Measurements from ENCODE around the gene NOXRED1. TPM values are rescaled to one million over a fixed set of nuclear protein-coding genes. Genes with fewer than 3 reads are reported as not detected.

The NOXRED1 gene
- total RNA-seq, 1 experiment from 2014 or later, result 0.20 TPM

GRCh38 chr14:77439861-77440260 is 16.5 kb upstream of the NOXRED1 start (continued):
- TF ChIP-seq, protein P1, sequence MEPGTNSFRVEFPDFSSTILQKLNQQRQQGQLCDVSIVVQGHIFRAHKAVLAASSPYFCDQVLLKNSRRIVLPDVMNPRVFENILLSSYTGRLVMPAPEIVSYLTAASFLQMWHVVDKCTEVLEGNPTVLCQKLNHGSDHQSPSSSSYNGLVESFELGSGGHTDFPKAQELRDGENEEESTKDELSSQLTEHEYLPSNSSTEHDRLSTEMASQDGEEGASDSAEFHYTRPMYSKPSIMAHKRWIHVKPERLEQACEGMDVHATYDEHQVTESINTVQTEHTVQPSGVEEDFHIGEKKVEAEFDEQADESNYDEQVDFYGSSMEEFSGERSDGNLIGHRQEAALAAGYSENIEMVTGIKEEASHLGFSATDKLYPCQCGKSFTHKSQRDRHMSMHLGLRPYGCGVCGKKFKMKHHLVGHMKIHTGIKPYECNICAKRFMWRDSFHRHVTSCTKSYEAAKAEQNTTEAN (CRISPR knock-in tag; IDR thresholded peaks at IDR 0.05), result no peak
- no peak for TF ChIP-seq IRF2 (CRISPR knock-in tag; IDR thresholded peaks at IDR 0.05; ENCODE audit: borderline replicate concordance, low read depth)
- no peak for TF ChIP-seq ZNF138 (CRISPR knock-in tag; conservative IDR thresholded peaks at IDR 0.05)
- TF ChIP-seq, protein P2, sequence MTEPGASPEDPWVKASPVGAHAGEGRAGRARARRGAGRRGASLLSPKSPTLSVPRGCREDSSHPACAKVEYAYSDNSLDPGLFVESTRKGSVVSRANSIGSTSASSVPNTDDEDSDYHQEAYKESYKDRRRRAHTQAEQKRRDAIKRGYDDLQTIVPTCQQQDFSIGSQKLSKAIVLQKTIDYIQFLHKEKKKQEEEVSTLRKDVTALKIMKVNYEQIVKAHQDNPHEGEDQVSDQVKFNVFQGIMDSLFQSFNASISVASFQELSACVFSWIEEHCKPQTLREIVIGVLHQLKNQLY (CRISPR knock-in tag; IDR thresholded peaks at IDR 0.05), result no peak
- no peak for TF ChIP-seq ZNF423 (CRISPR knock-in tag; IDR thresholded peaks at IDR 0.05)
- no peak for TF ChIP-seq HMGXB4 (CRISPR knock-in tag; IDR thresholded peaks at IDR 0.05)

- H3K27me3 Mint-ChIP-seq (ENCODE audit: low read depth), result no peaks in the 10 kb centered on the region
- ChIA-PET CTCF (interaction anchor here (0.6 to 0.7 kb wide), 3 partner anchors 19 to 315 kb away, joined by 3 to 4 read pairs (median 3); partner anchors contain the start of gene AHSA1), POLR2A (no interaction called here)
- ATAC-seq, result no peak
- no peak overlapping the region for H3K27ac Mint-ChIP-seq
- no peak for TF ChIP-seq ELF4 (CRISPR knock-in tag; IDR thresholded peaks at IDR 0.05; ENCODE audit: low read depth)
- TF ChIP-seq NFE2L1 (CRISPR knock-in tag; IDR thresholded peaks at IDR 0.05), result no peak
- TF ChIP-seq ZNF671 (CRISPR knock-in tag; IDR thresholded peaks at IDR 0.05), result no peak
- TF ChIP-seq CREM (CRISPR knock-in tag; IDR thresholded peaks at IDR 0.05), result no peak
- TF ChIP-seq TEAD1 (CRISPR knock-in tag; IDR thresholded peaks at IDR 0.05), result no peak
- TF ChIP-seq, protein P3, sequence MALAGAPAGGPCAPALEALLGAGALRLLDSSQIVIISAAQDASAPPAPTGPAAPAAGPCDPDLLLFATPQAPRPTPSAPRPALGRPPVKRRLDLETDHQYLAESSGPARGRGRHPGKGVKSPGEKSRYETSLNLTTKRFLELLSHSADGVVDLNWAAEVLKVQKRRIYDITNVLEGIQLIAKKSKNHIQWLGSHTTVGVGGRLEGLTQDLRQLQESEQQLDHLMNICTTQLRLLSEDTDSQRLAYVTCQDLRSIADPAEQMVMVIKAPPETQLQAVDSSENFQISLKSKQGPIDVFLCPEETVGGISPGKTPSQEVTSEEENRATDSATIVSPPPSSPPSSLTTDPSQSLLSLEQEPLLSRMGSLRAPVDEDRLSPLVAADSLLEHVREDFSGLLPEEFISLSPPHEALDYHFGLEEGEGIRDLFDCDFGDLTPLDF (CRISPR knock-in tag; IDR thresholded peaks at IDR 0.05), result no peak
- no peak for TF ChIP-seq NFATC4 (CRISPR knock-in tag; IDR thresholded peaks at IDR 0.05)
- no peak for TF ChIP-seq CDX4 (CRISPR knock-in tag; IDR thresholded peaks at IDR 0.05; ENCODE audit: borderline replicate concordance)
- TF ChIP-seq FOXP1 (CRISPR knock-in tag; IDR thresholded peaks at IDR 0.05; ENCODE audit: borderline replicate concordance), result no peak
- TF ChIP-seq FOXJ3 (CRISPR knock-in tag; IDR thresholded peaks at IDR 0.05; ENCODE audit: borderline replicate concordance), result no peak
- TF ChIP-seq RORB (CRISPR knock-in tag; IDR thresholded peaks at IDR 0.05), result no peak
- TF ChIP-seq ZNF232 (CRISPR knock-in tag; IDR thresholded peaks at IDR 0.05), result no peak
- no peak for TF ChIP-seq RELA (CRISPR knock-in tag; IDR thresholded peaks at IDR 0.05; ENCODE audit: borderline replicate concordance)
- TF ChIP-seq SMAD3 (CRISPR knock-in tag; IDR thresholded peaks at IDR 0.05; ENCODE audit: borderline replicate concordance), result no peak
- H3K4me1 Mint-ChIP-seq, result no peaks in the 10 kb centered on the region
- no peak for DNase-seq (ENCODE audit: low spot score)
- H3K4me3 Mint-ChIP-seq, result no peak overlapping the region
- no peaks in the 10 kb centered on the region for H3K9me3 Mint-ChIP-seq
- H3K36me3 Mint-ChIP-seq, result peaks cover 39% of the 10 kb centered on the region
Observed at GRCh38 chr14:77438596-77438995, 15.3 kb upstream of the NOXRED1 start.

DNA sequence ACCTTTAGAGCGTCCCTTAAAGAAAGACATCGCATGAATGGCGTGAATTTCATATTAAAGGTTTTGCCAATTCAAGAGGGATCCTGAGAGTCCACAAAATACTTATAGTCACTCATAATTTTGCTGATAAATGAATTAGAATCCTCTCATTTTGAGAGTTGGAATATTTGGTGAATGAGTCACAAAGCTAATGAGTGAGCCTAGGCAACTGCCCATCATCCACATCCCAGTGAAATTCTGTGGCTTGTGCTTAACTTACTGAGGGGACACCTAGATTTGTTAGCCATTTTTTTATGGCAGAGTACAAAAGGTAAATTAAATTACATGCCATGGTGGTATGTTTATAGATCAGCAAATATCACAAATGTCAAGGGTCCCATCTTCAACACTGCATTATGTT is 12.7 kb upstream of the NOXRED1 start:
- ChIA-PET POLR2A (no interaction called here), CTCF (no interaction called here)
- Mint-ChIP-seq H3K4me3 (no peak overlapping the region), H3K36me3 (peaks cover 26% of the 10 kb centered on the region), H3K27ac (no peak overlapping the region), H3K27me3 (ENCODE audit: low read depth) (no peaks in the 10 kb centered on the region), H3K9me3 (no peaks in the 10 kb centered on the region), H3K4me1 (no peaks in the 10 kb centered on the region)
- no peak for ATAC-seq
- no peak for DNase-seq (ENCODE audit: low spot score)
- TF ChIP-seq HMGXB4 (CRISPR knock-in tag; IDR thresholded peaks at IDR 0.05), result no peak
- TF ChIP-seq, protein P3 (CRISPR knock-in tag; IDR thresholded peaks at IDR 0.05), result no peak
- TF ChIP-seq SMAD4 (CRISPR knock-in tag; IDR thresholded peaks at IDR 0.05), result no peak
- no peak for TF ChIP-seq GABPB1 (CRISPR knock-in tag; IDR thresholded peaks at IDR 0.05)
- no peak for TF ChIP-seq ELF4 (CRISPR knock-in tag; IDR thresholded peaks at IDR 0.05; ENCODE audit: low read depth)
- TF ChIP-seq AR (CRISPR knock-in tag; IDR thresholded peaks at IDR 0.05), result no peak
- TF ChIP-seq NR3C1 (CRISPR knock-in tag; conservative IDR thresholded peaks at IDR 0.05; ENCODE audit: low read depth), result no peak
